Cardiac muscle cell (in vitro differentiated cells and primary cell): ENCODE results near the gene PAPPA2. TPM values are rescaled to one million over a fixed set of nuclear protein-coding genes. Genes with fewer than 3 reads are reported as not detected.

Experiments used
- DNase-seq, 2 donors: peaks; one replicate each; pipeline versions ENCODE4 v3.0.0 to v3.0.0-alpha.2; 2010 to 2017; ENCODE audit warnings: low read depth in 1 of 2, low spot score in 1 of 2
- H3K27ac ChIP-seq: fragments of 200-600 bp; sonication (generic); 2 replicates; pipeline ENCODE4 v1.5.1; 2016
- H3K27me3 ChIP-seq: fragments of 200-600 bp; sonication (generic); 2 replicates; pipeline ENCODE4 v1.6.0; 2016; ENCODE audit warnings: control low read depth
- H3K36me3 ChIP-seq: fragments of 200-600 bp; sonication (generic); 2 replicates; pipeline ENCODE4 v1.5.1; 2016; ENCODE audit warnings: control low read depth
- H3K4me1 ChIP-seq: fragments of 200-600 bp; sonication (generic); 2 replicates; pipeline ENCODE4 v1.8.1; 2017; ENCODE audit warnings: low read depth, mild to moderate bottlenecking, mixed run types
- H3K4me3 ChIP-seq: fragments of 200-600 bp; sonication (generic); 2 replicates; pipeline ENCODE4 v1.5.1; 2016; ENCODE audit warnings: mild to moderate bottlenecking
- H3K9me3 ChIP-seq: fragments of 200-600 bp; sonication (generic); 2 replicates; pipeline ENCODE4 v1.5.1; 2017; ENCODE audit warnings: low read depth, mild to moderate bottlenecking, control low read depth
- CTCF ChIP-seq: IDR thresholded peaks from 2 replicates; pipeline ENCODE4 v1.5.1; 2012; ENCODE audit warnings: low read depth, mild to moderate bottlenecking, low read length
- polyA plus RNA-seq: library from polyadenylated mRNA; unstranded; fragments of >200 nt; fragmentation: Nextera tagmentation; extraction: Ambion mirVana; gene quantifications from 2 replicates; pipeline ENCODE4 v1.2.1, GENCODE V29; 2016
- total RNA-seq: library from RNA; depleted of rRNA; stranded (reverse); fragments of >200 nt; gene quantifications from 2 replicates; pipeline ENCODE4 v1.2.3, GENCODE V29; 2016

The PAPPA2 gene
- total and polyA plus RNA-seq, 2 experiments from 2014 or later, result 1.2 to 2.9 TPM

- no peaks in the 10 kb centered on the region for H3K4me1 ChIP-seq
- no peak for TF ChIP-seq CTCF
- no peaks in the 10 kb centered on the region for H3K27me3 ChIP-seq
- H3K27ac ChIP-seq, result no peak overlapping the region
- H3K9me3 ChIP-seq, result no peaks in the 10 kb centered on the region
- no peaks in the 10 kb centered on the region for H3K36me3 ChIP-seq
- no peak overlapping the region for H3K4me3 ChIP-seq
- DNase-seq, result no peak
Observed at GRCh38 chr1:176736015-176736414, 273.0 kb downstream of the PAPPA2 start.

- Histone ChIP-seq H3K36me3 (no peaks in the 10 kb centered on the region), H3K27ac (no peak overlapping the region), H3K9me3 (no peaks in the 10 kb centered on the region), H3K27me3 (no peaks in the 10 kb centered on the region), H3K4me1 (peaks cover 3% of the 10 kb centered on the region), H3K4me3 (no peak overlapping the region)
- TF ChIP-seq CTCF, result no peak
- DNase-seq, result no peak
Observed at GRCh38 chr1:176741181-176741580, 278.2 kb downstream of the PAPPA2 start.

DNA sequence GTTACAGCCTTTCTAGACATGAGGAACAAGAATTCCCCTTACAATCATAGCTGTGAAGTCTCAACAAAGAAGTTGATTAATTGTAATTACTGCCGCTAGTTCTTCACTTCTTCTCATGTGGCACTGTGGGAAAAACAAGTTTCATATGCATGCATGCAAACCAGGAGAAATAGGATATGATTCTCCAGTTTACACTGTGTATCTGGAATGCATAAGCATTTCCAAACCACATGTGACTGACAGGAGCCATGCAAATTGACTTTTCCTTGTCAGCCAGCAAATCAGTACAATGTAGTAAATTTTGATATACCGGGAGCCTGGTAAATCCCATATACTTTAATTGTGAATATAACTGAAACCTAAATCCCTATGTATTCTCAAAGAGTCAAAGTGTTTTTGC lies 279.3 kb downstream of the PAPPA2 start:
- Histone ChIP-seq H3K4me3 (no peak overlapping the region), H3K27me3 (no peaks in the 10 kb centered on the region), H3K36me3 (no peaks in the 10 kb centered on the region), H3K27ac (no peak overlapping the region), H3K4me1 (peaks cover 3% of the 10 kb centered on the region), H3K9me3 (no peaks in the 10 kb centered on the region)
- no peak for DNase-seq
- TF ChIP-seq CTCF, result no peak

- no peak for DNase-seq
- Histone ChIP-seq H3K27ac (no peak overlapping the region), H3K9me3 (no peaks in the 10 kb centered on the region), H3K4me1 (peaks cover 3% of the 10 kb centered on the region), H3K36me3 (no peaks in the 10 kb centered on the region), H3K27me3 (no peaks in the 10 kb centered on the region), H3K4me3 (no peak overlapping the region)
- TF ChIP-seq CTCF, result no peak
Observed at GRCh38 chr1:176744142-176744541, 281.2 kb downstream of the PAPPA2 start.

DNA sequence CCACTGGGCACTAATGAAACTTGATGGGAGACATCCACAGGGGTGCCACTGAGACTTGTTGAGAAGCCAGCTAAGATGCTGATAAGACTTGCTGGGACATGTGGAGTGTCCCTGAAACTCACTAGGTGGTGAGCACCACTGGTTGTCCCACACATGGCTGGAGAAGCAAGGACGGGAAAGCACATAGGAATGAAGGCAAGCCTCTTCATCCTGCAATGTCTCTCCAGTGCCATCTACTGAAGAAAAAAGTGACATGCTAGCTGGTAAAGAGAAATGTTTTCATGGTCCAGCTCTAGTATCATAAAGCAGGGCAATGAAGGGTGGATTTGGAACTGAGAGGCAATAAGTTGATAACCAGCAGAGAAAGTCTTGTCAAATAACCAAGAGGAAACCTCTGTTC lies 283.0 kb downstream of the PAPPA2 start:
- Histone ChIP-seq H3K36me3 (no peaks in the 10 kb centered on the region), H3K9me3 (no peaks in the 10 kb centered on the region)
- DNase-seq, result no peak

More for the DNA sequence above, 283.0 kb downstream of the PAPPA2 start:
- Histone ChIP-seq H3K27ac (no peak overlapping the region), H3K4me3 (no peak overlapping the region), H3K4me1 (peaks cover 3% of the 10 kb centered on the region), H3K27me3 (no peaks in the 10 kb centered on the region)
- no peak for TF ChIP-seq CTCF
